Measurements from ENCODE around the gene ZMAT3.

GRCh38 chr3:179100652-179101051 is 29.0 kb upstream of the ZMAT3 start:
- TF ChIP-seq CTCF (conservative IDR thresholded peaks at IDR 0.05; ENCODE audit: low read length) (no peak), EZH2phosphoT487 (IDR thresholded peaks at IDR 0.05; ENCODE audit: borderline replicate concordance) (no peak)

Measured in Loucy (cell line).